HEK293 (cell line): ENCODE data around the gene STARD10.

Experiments used
- CTCF ChIP-seq: fragments of 450-650 bp; formaldehyde crosslinking; IDR thresholded peaks from 2 replicates; pipeline ENCODE4 v1.5.1; 2016; ENCODE audit warnings: missing biosample characterization, missing genetic modification characterization
- ZNF24 ChIP-seq: fragments of 450-650 bp; formaldehyde crosslinking; IDR thresholded peaks from 2 replicates; pipeline ENCODE4 v1.5.1; 2016; ENCODE audit warnings: missing biosample characterization, missing genetic modification characterization
- ZNF394 ChIP-seq: fragments of 450-650 bp; formaldehyde crosslinking; IDR thresholded peaks from 2 replicates; pipeline ENCODE4 v1.5.1; 2016; ENCODE audit warnings: missing biosample characterization, missing genetic modification characterization, mild to moderate bottlenecking, moderate library complexity, borderline replicate concordance

GRCh38 chr11:72746821-72747220, 47.0 kb downstream of the STARD10 start:
- TF ChIP-seq CTCF (no peak), ZNF24 (no peak), ZNF394 (tag by site-specific recombination) (no peak)
